ENCODE measurements around the gene IGDCC3.

GRCh38 chr15:65413051-65413759, 35.4 kb upstream of the IGDCC3 start:
- TF ChIP-seq CTCF (IDR thresholded peaks at IDR 0.05), result no peak
- no peak for TF ChIP-seq ZFX (IDR thresholded peaks at IDR 0.05; ENCODE audit: borderline replicate concordance)

Measured in 22Rv1 (cell line).